T-helper 9 cell (primary cell): Measurements from ENCODE around the gene CT47A1.
"Not testable (repeated sequence)": the region's sequence is repeated elsewhere in the genome, so short reads cannot be mapped to it uniquely, and the experiment has no call there.

Source experiments
- DNase-seq: peaks from one replicate; pipeline ENCODE4 v3.0.0-alpha.2; 2020
- total RNA-seq, 2 donors: gene quantifications; one replicate each; lab custom pipeline; 2026; lab: John Stamatoyannopoulos, UW

The CT47A1 gene
- total RNA-seq = 0 reads per million in 2 donors

- DNase-seq = not testable (repeated sequence)
Measured at GRCh38 chrX:120985660-120986059, at the start of gene CT47A1. Gene CT47A1 (minus strand): TSS chrX:120985760. CDS start chrX:120985529, 231 bp downstream.

DNA sequence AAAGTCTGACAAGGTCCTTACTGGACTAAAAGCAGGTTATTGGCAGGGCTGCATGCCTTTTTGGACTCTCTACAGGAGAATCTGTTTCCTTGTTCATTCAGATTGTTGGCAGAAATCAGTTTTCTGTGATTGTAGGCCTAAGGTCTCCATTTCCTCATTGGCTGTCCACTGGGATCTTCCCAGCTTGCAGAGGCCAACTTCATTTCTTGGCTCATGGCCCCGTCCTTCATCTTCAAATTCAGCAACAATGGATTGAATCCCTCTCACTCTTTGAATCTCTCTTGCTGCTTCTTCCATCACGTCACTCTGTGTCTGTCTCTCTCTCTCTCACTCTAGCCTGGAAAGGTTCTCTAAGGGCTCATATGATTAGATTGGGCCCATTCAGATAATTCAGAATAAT, 47.0 kb upstream of the CT47A1 start:
- no peak for DNase-seq

GRCh38 chrX:121030083-121030482, 44.5 kb upstream of the CT47A1 start:
- DNase-seq = no peak

- no peak for DNase-seq
Measured at GRCh38 chrX:121028419-121028818, 42.9 kb upstream of the CT47A1 start.

- no peak for DNase-seq
Measured at GRCh38 chrX:121014826-121015225, 29.3 kb upstream of the CT47A1 start.

DNA sequence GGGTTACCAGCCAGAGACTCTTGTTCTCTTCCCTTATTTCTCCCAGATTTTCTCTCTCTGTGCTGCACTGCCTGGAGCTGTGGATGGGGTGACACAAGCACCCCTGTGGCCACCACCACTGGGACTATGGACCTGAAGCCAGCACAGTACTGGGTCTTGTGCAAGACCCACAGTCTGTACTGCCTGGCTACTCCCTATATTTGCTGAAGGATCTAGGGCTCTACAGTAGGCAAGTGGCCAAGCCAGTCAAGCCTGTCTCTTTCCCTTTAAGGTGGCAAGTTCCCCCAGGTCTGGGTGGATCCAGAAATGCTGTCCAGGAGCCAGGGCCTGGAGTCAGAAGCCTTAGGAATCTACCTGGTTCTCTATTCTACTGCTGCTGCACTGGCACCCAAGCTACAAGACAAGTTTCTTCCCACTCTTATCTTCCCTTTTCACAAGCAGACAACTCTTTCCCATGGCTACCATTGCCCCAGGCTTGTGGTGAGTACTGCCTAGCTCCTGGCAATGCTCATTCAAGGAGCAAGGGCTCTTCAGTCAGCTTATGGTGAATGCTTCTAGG, 28.4 kb upstream of the CT47A1 start:
- DNase-seq = no peak

- DNase-seq = no peak
Measured at GRCh38 chrX:121011254-121011653, 25.7 kb upstream of the CT47A1 start.

GRCh38 chrX:121010218-121010617, 24.7 kb upstream of the CT47A1 start:
- no peak for DNase-seq

DNA sequence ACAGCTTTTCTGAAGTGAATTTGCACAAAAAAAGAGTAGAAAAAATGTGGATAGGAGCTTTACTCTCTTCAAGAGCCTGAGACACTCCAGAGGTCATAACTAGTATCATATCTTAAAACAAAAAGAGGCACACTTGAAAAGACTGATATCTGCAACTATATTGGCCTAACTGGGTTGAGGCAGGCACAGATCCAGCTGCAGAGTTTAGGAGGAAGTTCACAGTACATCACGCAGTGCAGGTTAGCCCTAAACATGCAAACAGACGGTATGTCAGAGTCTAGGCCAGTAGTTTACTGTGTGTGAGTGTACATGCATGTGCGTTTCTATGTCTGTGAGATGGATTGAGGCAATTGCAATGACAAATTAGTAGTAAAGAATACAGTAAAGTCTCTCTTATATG, 24.2 kb upstream of the CT47A1 start:
- no peak for DNase-seq

GRCh38 chrX:121008920-121009319, 23.4 kb upstream of the CT47A1 start:
- no peak for DNase-seq

DNA sequence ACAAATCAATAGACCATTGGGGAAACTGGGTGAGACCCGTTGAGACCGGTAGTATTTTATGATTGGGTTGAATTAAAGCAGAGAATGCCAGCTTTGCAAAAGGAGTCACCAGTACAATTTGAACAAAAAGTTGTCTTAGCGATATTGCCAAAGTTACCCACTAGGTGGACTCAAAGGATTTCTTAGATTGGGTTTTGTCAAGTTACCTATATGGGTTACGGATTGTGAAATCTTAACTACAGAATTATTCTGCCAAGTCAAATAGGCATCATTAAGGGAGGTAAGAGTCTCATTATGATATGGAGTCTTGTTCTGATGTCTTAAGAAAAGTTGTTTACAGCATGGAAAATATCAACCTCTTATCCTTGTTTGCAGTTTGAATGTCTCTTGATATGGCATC, 15.0 kb upstream of the CT47A1 start:
- DNase-seq = no peak

- no peak for DNase-seq
Measured at GRCh38 chrX:120999413-120999812, 13.9 kb upstream of the CT47A1 start.

DNA sequence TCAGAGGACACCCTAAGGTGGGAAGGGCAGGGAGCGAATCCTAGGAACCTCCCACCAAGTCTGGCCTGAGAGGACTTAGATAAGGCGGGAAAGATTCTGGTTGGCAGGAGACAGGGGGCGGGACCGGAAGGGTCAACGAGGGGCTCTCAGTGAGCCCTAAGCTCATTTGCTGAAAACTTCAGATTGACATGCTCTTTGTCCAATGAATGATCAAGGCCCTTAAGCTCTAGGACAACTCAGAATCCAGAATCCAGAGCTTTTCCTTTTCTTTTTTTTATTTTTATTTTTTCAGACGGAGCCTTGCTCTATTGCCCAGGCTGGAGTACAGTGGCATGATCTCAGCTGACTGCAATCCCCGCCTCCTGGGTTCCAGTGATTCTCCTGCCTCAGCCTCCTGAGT, 29.1 kb downstream of the CT47A1 start, which contains the start of gene CT47A7:
Gene CT47A7, minus strand, starts transcription at position 101 of the 400 bp plus-strand sequence. CDS start 255 bp downstream, outside the sequence.
- DNase-seq = not testable (repeated sequence)
